ENCODE results near the gene TMEM213.

GRCh38 chr7:138835087-138835486 lies 37.3 kb downstream of the TMEM213 start:
- TF ChIP-seq CTCF (IDR thresholded peaks at IDR 0.05) (no peak), EZH2 (IDR thresholded peaks at IDR 0.05) (no peak), EZH2phosphoT487 (IDR thresholded peaks at IDR 0.05) (no peak)

All from neural progenitor cell (in vitro differentiated cells).